PFSK-1 (cell line): ENCODE results near the gene RGS9.

ENCODE experiments used
- POLR2AphosphoS5 ChIP-seq: IDR thresholded peaks from 2 replicates; pipeline ENCODE4 v1.6.1; 2012; ENCODE audit warnings: low read depth, mild to moderate bottlenecking, control low read depth, low read length, moderate library complexity
- REST ChIP-seq, 2 experiments: IDR thresholded peaks; 2 replicates each; pipeline versions ENCODE4 v1.6.1 to v1.8.0; 2011 to 2012; ENCODE audit warnings: low read depth in 2 of 2, low read length in 2 of 2, control low read depth in 1 of 2, inconsistent platforms in 1 of 2, mild to moderate bottlenecking in 1 of 2, moderate library complexity in 1 of 2; ENCODE audit not compliant: insufficient read depth in 1 of 2
- SIN3A ChIP-seq: IDR thresholded peaks from 2 replicates; pipeline ENCODE4 v1.6.1; 2012; ENCODE audit warnings: mild to moderate bottlenecking, low read length, moderate library complexity, borderline replicate concordance; ENCODE audit not compliant: insufficient read depth
- TAF1 ChIP-seq: IDR thresholded peaks from 2 replicates; pipeline ENCODE4 v1.6.1; 2012; ENCODE audit warnings: low read length, control low read depth, borderline replicate concordance; ENCODE audit not compliant: insufficient read depth

GRCh38 chr17:65260626-65261025 lies 123.5 kb downstream of the RGS9 start:
- no peak for TF ChIP-seq POLR2AphosphoS5
- TF ChIP-seq SIN3A = no peak
- TF ChIP-seq TAF1 = no peak
- TF ChIP-seq REST (IDR thresholded peaks at IDR 0.05; ENCODE audit: insufficient read depth in 1 of 2, low read depth in 2 of 2, low read length in 2 of 2) = no peak
